Measurements from ENCODE around the gene TBX21.
A peak's percentile ranks its signal among the peaks of the same experiment; 100 is the strongest.

TBX21 gene, protein sequence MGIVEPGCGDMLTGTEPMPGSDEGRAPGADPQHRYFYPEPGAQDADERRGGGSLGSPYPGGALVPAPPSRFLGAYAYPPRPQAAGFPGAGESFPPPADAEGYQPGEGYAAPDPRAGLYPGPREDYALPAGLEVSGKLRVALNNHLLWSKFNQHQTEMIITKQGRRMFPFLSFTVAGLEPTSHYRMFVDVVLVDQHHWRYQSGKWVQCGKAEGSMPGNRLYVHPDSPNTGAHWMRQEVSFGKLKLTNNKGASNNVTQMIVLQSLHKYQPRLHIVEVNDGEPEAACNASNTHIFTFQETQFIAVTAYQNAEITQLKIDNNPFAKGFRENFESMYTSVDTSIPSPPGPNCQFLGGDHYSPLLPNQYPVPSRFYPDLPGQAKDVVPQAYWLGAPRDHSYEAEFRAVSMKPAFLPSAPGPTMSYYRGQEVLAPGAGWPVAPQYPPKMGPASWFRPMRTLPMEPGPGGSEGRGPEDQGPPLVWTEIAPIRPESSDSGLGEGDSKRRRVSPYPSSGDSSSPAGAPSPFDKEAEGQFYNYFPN

DNA sequence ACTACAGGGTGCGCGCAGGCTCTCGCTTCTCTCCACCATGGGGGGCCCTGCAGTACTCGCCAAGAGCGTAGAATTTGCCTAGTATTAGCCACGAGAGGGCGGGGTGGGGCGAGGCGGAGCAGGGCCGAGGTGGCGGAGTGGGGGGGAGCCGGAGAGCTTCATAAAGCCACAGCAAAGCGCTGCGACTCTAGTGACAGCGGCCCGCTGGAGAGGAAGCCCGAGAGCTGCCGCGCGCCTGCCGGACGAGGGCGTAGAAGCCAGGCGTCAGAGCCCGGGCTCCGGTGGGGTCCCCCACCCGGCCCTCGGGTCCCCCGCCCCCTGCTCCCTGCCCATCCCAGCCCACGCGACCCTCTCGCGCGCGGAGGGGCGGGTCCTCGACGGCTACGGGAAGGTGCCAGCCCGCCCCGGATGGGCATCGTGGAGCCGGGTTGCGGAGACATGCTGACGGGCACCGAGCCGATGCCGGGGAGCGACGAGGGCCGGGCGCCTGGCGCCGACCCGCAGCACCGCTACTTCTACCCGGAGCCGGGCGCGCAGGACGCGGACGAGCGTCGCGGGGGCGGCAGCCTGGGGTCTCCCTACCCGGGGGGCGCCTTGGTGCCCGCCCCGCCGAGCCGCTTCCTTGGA, at the start of gene TBX21:
Gene TBX21 (plus strand): TSS at position 190 of the 627 bp plus-strand sequence. CDS start 219 bp downstream, at position 409.
- no peak within 1 kb of the TSS for H3K27ac ChIP-seq (ENCODE audit: low read depth, low read length)
- H3K9me3 ChIP-seq (ENCODE audit: control insufficient read depth, insufficient read depth, low read depth, low read length): no peaks in the 10 kb centered on the region
- H3K4me3 ChIP-seq (ENCODE audit: low read depth, low read length): peak within 1 kb of the TSS; percentile 58
- H3K9ac ChIP-seq (ENCODE audit: low read length): no peak within 1 kb of the TSS
- no peaks in the 10 kb centered on the region for H3K36me3 ChIP-seq (ENCODE audit: control insufficient read depth, insufficient read depth, low read length)
- peaks cover 87% of the 10 kb centered on the region for H3K27me3 ChIP-seq (ENCODE audit: control insufficient read depth, insufficient read depth, low read length)
- peaks cover 8% of the 10 kb centered on the region for H3K4me1 ChIP-seq (ENCODE audit: control insufficient read depth, insufficient read depth, low read length)

DNA sequence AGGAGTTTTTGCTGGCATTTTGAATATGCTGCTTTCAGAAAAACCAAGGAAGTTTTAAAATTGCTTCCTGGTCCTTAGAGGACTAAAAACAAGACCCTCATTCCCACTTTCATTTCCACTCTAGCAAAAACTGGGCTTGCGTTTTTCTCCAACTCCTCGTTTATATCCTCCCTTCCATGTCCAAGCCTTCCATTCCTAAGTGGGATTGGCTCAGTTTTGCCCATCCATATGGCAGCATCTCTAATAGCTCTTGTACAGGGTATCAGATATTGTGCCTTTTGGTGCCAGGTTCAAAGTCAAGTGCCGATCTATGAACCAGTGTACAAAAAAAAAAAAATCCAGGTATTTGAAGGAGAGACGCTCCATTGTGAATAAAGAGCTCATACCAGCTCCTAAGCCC, 49.0 kb upstream of the TBX21 start:
- Histone ChIP-seq H3K9ac (ENCODE audit: low read length) (no peak overlapping the region), H3K4me3 (ENCODE audit: low read depth, low read length) (no peak overlapping the region), H3K36me3 (ENCODE audit: control insufficient read depth, insufficient read depth, low read length) (peaks cover 74% of the 10 kb centered on the region), H3K9me3 (ENCODE audit: control insufficient read depth, insufficient read depth, low read depth, low read length) (no peaks in the 10 kb centered on the region), H3K4me1 (ENCODE audit: control insufficient read depth, insufficient read depth, low read length) (peaks cover 10% of the 10 kb centered on the region), H3K27ac (ENCODE audit: low read depth, low read length) (no peak overlapping the region), H3K27me3 (ENCODE audit: control insufficient read depth, insufficient read depth, low read length) (no peaks in the 10 kb centered on the region)

DNA sequence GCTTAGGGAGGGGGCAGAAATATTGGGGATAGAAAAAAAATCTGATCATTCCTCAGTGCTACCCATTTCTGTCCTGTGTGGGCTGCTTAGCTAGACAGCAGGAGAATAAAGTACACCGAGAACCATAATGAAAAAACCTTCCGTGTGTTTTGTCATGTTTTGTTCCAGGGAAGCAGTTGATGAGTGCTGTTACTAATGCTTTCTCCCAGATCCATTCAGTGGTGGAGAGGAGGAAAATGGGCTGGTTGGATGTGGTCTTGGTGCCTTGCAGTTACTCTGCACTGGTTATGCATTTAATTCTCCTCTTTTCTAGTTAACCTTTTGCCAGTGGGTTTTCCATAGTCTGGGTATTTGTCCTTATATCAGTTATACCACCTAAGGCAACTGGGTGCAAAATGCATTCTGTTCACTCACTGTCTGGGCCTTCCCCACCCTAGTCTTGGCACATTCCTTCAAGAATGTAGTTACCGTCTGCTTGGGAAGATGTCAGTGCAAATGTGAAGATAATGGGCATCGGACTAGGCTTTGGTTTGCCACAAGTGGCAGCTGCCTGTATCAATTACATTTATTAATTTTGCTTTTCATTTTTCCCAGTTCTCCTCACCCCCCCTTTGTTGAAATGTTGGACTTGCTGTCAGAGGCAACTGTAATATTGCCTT, 48.4 kb upstream of the TBX21 start:
- peaks cover 68% of the 10 kb centered on the region for H3K36me3 ChIP-seq (ENCODE audit: control insufficient read depth, insufficient read depth, low read length)

DNA sequence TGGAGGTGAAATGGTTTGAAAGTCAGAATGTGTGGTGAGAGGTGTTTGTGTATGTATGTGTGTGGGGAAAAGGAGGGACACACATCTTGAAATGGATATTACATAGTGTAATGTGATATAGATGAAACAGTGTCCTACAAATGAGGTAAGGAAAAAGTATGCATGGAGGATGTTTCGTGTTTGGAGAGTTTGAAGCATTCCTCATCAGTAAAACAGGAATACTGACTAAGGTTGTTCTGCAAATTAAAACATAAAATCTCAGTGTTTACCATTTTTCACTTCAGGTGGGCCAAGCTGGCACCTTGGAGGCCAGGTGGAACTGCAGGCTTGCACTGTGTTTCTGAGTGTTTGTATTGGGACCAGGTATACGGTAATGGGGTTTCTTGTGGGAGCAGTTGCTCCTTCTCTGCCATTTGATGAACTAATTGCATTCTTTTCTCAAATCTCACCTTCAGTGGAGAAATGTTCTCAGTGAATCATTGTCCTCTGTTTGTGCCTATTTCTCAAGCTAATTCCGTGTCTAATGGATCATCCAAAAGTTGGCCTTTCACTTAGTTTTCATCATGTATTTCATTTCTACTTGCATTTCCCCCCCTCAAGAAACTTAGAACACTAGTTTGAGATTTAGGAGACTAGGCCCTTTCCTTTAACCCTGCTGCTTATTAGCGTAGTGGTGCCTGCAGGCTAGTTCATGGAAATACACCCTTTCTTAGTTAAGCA, 47.3 kb upstream of the TBX21 start:
- Histone ChIP-seq H3K4me1 (ENCODE audit: control insufficient read depth, insufficient read depth, low read length) (peaks cover 16% of the 10 kb centered on the region), H3K9me3 (ENCODE audit: control insufficient read depth, insufficient read depth, low read depth, low read length) (no peaks in the 10 kb centered on the region), H3K27me3 (ENCODE audit: control insufficient read depth, insufficient read depth, low read length) (no peaks in the 10 kb centered on the region), H3K27ac (ENCODE audit: low read depth, low read length) (no peak overlapping the region), H3K9ac (ENCODE audit: low read length) (no peak overlapping the region), H3K36me3 (ENCODE audit: control insufficient read depth, insufficient read depth, low read length) (peaks cover 58% of the 10 kb centered on the region), H3K4me3 (ENCODE audit: low read depth, low read length) (no peak overlapping the region)

More for the DNA sequence above, 48.4 kb upstream of the TBX21 start:
- Histone ChIP-seq H3K9ac (ENCODE audit: low read length) (no peak overlapping the region), H3K4me3 (ENCODE audit: low read depth, low read length) (no peak overlapping the region), H3K9me3 (ENCODE audit: control insufficient read depth, insufficient read depth, low read depth, low read length) (no peaks in the 10 kb centered on the region), H3K27me3 (ENCODE audit: control insufficient read depth, insufficient read depth, low read length) (no peaks in the 10 kb centered on the region), H3K4me1 (ENCODE audit: control insufficient read depth, insufficient read depth, low read length) (peaks cover 10% of the 10 kb centered on the region), H3K27ac (ENCODE audit: low read depth, low read length) (no peak overlapping the region)

DNA sequence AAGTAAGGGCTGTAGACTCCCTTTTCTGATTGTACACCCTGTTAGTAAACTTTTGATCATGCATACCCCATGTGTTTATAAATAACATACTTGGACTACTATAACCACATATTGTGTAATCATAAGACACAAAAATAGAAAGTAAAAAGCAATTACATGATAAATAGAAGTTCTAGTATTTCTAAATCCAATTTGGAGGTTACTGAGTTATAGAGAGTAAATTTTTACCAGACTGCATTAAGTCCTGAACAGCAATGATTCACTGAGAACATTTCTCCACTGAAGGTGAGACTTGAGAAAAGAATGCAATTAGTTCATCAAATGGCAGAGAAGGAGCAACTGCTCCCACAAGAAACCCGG, 46.8 kb upstream of the TBX21 start:
- no peaks in the 10 kb centered on the region for H3K9me3 ChIP-seq (ENCODE audit: control insufficient read depth, insufficient read depth, low read depth, low read length)

DNA sequence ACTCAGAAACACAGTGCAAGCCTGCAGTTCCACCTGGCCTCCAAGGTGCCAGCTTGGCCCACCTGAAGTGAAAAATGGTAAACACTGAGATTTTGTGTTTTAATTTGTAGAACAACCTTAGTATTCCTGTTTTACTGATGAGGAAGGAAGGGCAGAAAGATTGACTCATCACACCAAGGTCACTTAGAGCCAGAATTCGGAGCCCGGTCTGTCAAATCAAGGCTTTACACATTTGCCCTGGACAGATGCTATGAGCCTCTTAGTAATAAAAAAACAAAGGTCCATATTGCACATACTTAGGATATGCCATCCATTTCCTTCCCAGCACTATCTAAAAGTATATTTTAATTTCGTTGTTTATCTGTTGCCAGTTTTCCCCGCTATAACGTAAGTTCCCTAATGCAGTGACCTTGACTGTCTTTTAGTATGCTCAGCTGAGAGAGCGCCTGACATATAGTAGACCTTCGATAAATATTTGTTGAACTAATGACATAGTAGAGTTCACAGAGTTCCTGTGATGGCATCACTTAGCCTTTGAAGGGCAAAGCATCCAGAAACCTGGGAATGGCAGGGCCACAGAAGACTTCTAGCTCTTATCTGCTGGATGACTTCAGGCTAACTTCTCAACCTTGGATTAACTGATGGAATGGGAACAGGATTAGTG, 46.2 kb upstream of the TBX21 start:
- H3K4me1 ChIP-seq (ENCODE audit: control insufficient read depth, insufficient read depth, low read length): peaks cover 16% of the 10 kb centered on the region
- H3K27ac ChIP-seq (ENCODE audit: low read depth, low read length): no peak overlapping the region
- peaks cover 48% of the 10 kb centered on the region for H3K36me3 ChIP-seq (ENCODE audit: control insufficient read depth, insufficient read depth, low read length)
- no peak overlapping the region for H3K4me3 ChIP-seq (ENCODE audit: low read depth, low read length)
- no peak overlapping the region for H3K9ac ChIP-seq (ENCODE audit: low read length)
- H3K9me3 ChIP-seq (ENCODE audit: control insufficient read depth, insufficient read depth, low read depth, low read length): no peaks in the 10 kb centered on the region
- H3K27me3 ChIP-seq (ENCODE audit: control insufficient read depth, insufficient read depth, low read length): no peaks in the 10 kb centered on the region

More for the DNA sequence above, 46.8 kb upstream of the TBX21 start:
- peaks cover 53% of the 10 kb centered on the region for H3K36me3 ChIP-seq (ENCODE audit: control insufficient read depth, insufficient read depth, low read length)
- H3K4me1 ChIP-seq (ENCODE audit: control insufficient read depth, insufficient read depth, low read length): peaks cover 16% of the 10 kb centered on the region
- no peak overlapping the region for H3K27ac ChIP-seq (ENCODE audit: low read depth, low read length)
- no peak overlapping the region for H3K4me3 ChIP-seq (ENCODE audit: low read depth, low read length)
- H3K27me3 ChIP-seq (ENCODE audit: control insufficient read depth, insufficient read depth, low read length): no peaks in the 10 kb centered on the region
- H3K9ac ChIP-seq (ENCODE audit: low read length): no peak overlapping the region

DNA sequence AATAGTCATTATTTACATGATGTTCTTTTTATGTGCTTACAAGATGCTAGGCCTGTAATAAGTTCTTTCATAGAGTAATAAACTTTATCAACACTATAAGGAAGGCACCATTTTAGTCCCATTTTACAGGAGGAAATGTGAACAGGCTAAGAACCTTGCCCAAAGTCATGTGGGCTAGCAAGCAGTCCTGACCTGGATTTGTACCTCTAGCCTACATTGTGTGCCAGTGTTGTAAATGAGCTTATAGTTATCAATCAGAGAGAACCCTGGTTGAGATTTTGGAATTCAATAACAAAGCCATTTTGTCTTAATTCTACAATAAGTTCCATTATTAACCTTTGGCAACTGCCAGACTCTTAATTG, 45.7 kb upstream of the TBX21 start:
- Histone ChIP-seq H3K27me3 (ENCODE audit: control insufficient read depth, insufficient read depth, low read length) (no peaks in the 10 kb centered on the region), H3K36me3 (ENCODE audit: control insufficient read depth, insufficient read depth, low read length) (peaks cover 43% of the 10 kb centered on the region), H3K9ac (ENCODE audit: low read length) (no peak overlapping the region), H3K9me3 (ENCODE audit: control insufficient read depth, insufficient read depth, low read depth, low read length) (no peaks in the 10 kb centered on the region), H3K4me3 (ENCODE audit: low read depth, low read length) (no peak overlapping the region), H3K27ac (ENCODE audit: low read depth, low read length) (no peak overlapping the region), H3K4me1 (ENCODE audit: control insufficient read depth, insufficient read depth, low read length) (peaks cover 21% of the 10 kb centered on the region)

DNA sequence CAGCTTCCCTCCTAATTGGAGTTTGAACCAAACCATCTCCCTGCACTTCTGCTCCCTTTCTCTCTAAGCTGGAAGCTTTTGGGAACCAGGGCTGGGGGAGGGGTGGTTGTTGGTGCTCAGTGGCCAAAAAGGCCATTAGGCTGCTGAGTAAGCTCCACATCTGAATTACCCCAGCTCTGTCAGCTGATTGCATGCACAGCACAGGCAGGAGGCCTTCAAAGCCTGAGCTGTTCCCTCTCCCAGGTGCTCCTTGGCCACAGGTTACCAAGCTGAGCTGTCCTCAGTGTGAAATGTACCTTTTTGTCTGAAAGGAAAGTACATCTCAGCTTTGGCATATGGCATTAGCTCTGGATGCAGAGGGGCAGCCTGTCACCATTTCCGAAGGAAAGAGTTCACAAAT, 45.3 kb upstream of the TBX21 start:
- Histone ChIP-seq H3K36me3 (ENCODE audit: control insufficient read depth, insufficient read depth, low read length) (peaks cover 38% of the 10 kb centered on the region), H3K27ac (ENCODE audit: low read depth, low read length) (no peak overlapping the region), H3K4me1 (ENCODE audit: control insufficient read depth, insufficient read depth, low read length) (peaks cover 26% of the 10 kb centered on the region), H3K4me3 (ENCODE audit: low read depth, low read length) (no peak overlapping the region), H3K27me3 (ENCODE audit: control insufficient read depth, insufficient read depth, low read length) (no peaks in the 10 kb centered on the region), H3K9me3 (ENCODE audit: control insufficient read depth, insufficient read depth, low read depth, low read length) (no peaks in the 10 kb centered on the region), H3K9ac (ENCODE audit: low read length) (no peak overlapping the region)

DNA sequence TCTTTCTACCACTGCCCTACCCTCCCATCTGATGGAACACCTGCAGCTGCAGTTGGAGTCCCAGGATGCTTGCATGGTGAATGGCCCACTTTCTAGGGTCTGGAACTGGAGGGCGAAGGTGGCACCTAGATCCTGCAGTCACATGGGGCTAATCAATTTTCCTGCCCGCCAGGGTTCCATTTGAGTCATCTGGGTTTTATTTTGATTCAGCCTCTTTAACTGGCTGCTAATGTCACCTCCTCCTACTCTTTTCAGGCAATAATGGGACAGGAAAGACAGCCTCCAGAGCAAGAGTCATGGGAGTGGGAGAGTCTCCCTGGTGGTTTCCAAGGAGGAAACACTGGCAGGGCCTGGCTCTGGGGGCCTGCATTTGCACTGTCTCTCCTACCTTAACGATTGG, 42.9 kb upstream of the TBX21 start:
- Histone ChIP-seq H3K9ac (ENCODE audit: low read length) (no peak overlapping the region), H3K36me3 (ENCODE audit: control insufficient read depth, insufficient read depth, low read length) (peaks cover 15% of the 10 kb centered on the region), H3K27me3 (ENCODE audit: control insufficient read depth, insufficient read depth, low read length) (no peaks in the 10 kb centered on the region), H3K27ac (ENCODE audit: low read depth, low read length) (no peak overlapping the region), H3K4me3 (ENCODE audit: low read depth, low read length) (no peak overlapping the region), H3K4me1 (ENCODE audit: control insufficient read depth, insufficient read depth, low read length) (peaks cover 33% of the 10 kb centered on the region), H3K9me3 (ENCODE audit: control insufficient read depth, insufficient read depth, low read depth, low read length) (no peaks in the 10 kb centered on the region)

DNA sequence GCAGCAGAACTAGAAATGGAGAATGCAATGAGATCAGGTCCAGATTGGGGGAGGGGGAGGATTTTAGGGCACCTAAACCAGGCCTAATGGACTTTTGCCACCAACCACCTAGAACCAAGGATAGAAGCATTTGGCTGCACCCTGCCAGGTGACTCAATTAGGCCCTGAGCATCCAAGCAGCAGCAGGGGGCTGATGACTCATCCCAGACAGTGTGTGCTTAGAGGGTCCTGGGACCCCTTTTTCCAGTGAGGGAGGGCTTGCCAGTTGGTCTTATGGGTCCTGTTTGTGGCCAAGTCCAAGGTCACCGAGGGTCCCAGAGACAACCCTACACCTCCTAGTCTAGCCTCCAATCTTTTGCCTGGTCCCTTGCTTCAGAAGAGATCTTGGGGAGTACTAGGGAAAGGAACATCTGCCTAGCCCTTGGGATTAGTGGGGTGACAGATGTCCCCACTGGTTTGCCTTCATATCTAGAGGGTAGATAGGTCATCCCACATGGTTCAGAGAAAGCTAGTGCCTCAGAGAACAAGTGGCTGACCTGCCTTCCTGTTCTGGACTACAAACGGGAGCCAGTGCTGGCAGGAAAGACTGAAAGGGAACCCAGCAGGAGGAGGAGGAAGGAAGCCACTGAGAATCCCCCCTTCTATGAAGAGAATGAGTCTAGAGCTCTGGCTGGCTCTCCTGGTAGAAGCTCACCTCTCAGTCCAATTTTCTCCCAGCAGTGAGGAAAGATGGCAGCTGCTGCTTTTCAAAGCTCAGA, 40.7 kb upstream of the TBX21 start:
- H3K27ac ChIP-seq (ENCODE audit: low read depth, low read length): no peak overlapping the region
- H3K4me3 ChIP-seq (ENCODE audit: low read depth, low read length): peak overlapping the region; percentile 2; the same call in 1 of the 2 replicates
- no peak overlapping the region for H3K9ac ChIP-seq (ENCODE audit: low read length)

More for the DNA sequence above, 40.7 kb upstream of the TBX21 start:
- Histone ChIP-seq H3K36me3 (ENCODE audit: control insufficient read depth, insufficient read depth, low read length) (peaks cover 3% of the 10 kb centered on the region; the same call in 1 of the 2 replicates), H3K9me3 (ENCODE audit: control insufficient read depth, insufficient read depth, low read depth, low read length) (no peaks in the 10 kb centered on the region), H3K27me3 (ENCODE audit: control insufficient read depth, insufficient read depth, low read length) (no peaks in the 10 kb centered on the region), H3K4me1 (ENCODE audit: control insufficient read depth, insufficient read depth, low read length) (peaks cover 41% of the 10 kb centered on the region)
